K562 (cell line): ENCODE measurements around the gene UBL5. TPM values are rescaled to one million over a fixed set of nuclear protein-coding genes. Genes with fewer than 3 reads are reported as not detected.

Source experiments
- CBFB ChIP-seq: sonication (generic); formaldehyde crosslinking; IDR thresholded peaks from 2 replicates; pipeline ENCODE4 v1.4.0; 2020; ENCODE audit warnings: mild to moderate bottlenecking, missing genetic modification reagents
- E2F4 ChIP-seq: sonication (generic); formaldehyde crosslinking; IDR thresholded peaks from 2 replicates; pipeline ENCODE4 v1.8.0; 2022; ENCODE audit warnings: mild to moderate bottlenecking, low read depth, missing genetic modification reagents
- ELF1 ChIP-seq: fragments of 200-800 bp; sonication (Bioruptor generic); IDR thresholded peaks from 2 replicates; pipeline ENCODE4 v1.6.1; 2016; ENCODE audit warnings: missing genetic modification characterization, missing compliant biosample characterization
- ELK3 ChIP-seq: fragments of 450-650 bp; formaldehyde crosslinking; IDR thresholded peaks from 2 replicates; pipeline ENCODE4 v1.4.0; 2020; ENCODE audit warnings: mild to moderate bottlenecking
- FIP1L1 ChIP-seq: fragments of 200-400 bp; formaldehyde crosslinking; IDR thresholded peaks from 2 replicates; pipeline ENCODE4 v1.6.1; 2018; ENCODE audit warnings: mild to moderate bottlenecking, low read depth, low read length; ENCODE audit not compliant: poor library complexity, severe bottlenecking
- FOXJ2 ChIP-seq: fragments of 200-800 bp; sonication (Bioruptor generic); IDR thresholded peaks from 2 replicates; pipeline ENCODE4 v1.6.1; 2016; ENCODE audit warnings: missing genetic modification characterization, missing compliant biosample characterization
- GABPB1 ChIP-seq: sonication (generic); formaldehyde crosslinking; IDR thresholded peaks from 2 replicates; pipeline ENCODE4 v1.8.0; 2022; ENCODE audit warnings: mild to moderate bottlenecking, missing genetic modification reagents
- HDAC2 ChIP-seq: fragments of 450-650 bp; IDR thresholded peaks from 2 replicates; pipeline ENCODE4 v1.6.1; 2016; ENCODE audit warnings: mild to moderate bottlenecking
- JUNB ChIP-seq: fragments of 450-650 bp; formaldehyde crosslinking; conservative IDR thresholded peaks from 2 replicates; pipeline ENCODE4 v1.4.0; 2020; ENCODE audit warnings: mild to moderate bottlenecking
- JUND ChIP-seq, 2 experiments: IDR thresholded peaks; 2 replicates in 1 of 2; 3 replicates in 1 of 2; pipeline ENCODE4 v1.6.1; 2011; ENCODE audit warnings: borderline replicate concordance in 2 of 2, low read depth in 2 of 2, low read length in 2 of 2, improper control_type of control experiment in 1 of 2, missing biosample characterization in 1 of 2, missing genetic modification characterization in 1 of 2, missing genetic modification reagents in 1 of 2
- PHB ChIP-seq: fragments of 250-450 bp; sonication (Bioruptor Pico); IDR thresholded peaks from 2 replicates; pipeline ENCODE4 v1.5.0; 2021
- PHB2 ChIP-seq: fragments of 450-650 bp; IDR thresholded peaks from 2 replicates; pipeline ENCODE4 v1.6.1; 2017; ENCODE audit warnings: low read depth
- POLR2A ChIP-seq: fragments of 450-650 bp; conservative IDR thresholded peaks from 2 replicates; pipeline ENCODE4 v1.6.1; 2016
- SREBF1 ChIP-seq: fragments of 150-350 bp; IDR thresholded peaks from 2 replicates; pipeline ENCODE4 v1.6.1; 2014; ENCODE audit warnings: antibody characterized with exemption, low read depth, low read length, borderline replicate concordance
- SRSF3 ChIP-seq: fragments of 200-400 bp; formaldehyde crosslinking; IDR thresholded peaks from 2 replicates; pipeline ENCODE4 v1.6.1; 2016; ENCODE audit warnings: mild to moderate bottlenecking, low read length, moderate library complexity; ENCODE audit not compliant: insufficient read depth
- TGIF2 ChIP-seq: sonication (generic); formaldehyde crosslinking; IDR thresholded peaks from 2 replicates; pipeline ENCODE4 v1.8.1; 2022; ENCODE audit warnings: mild to moderate bottlenecking, missing genetic modification reagents, moderate library complexity
- THRAP3 ChIP-seq: fragments of 450-650 bp; IDR thresholded peaks from 2 replicates; pipeline ENCODE4 v1.6.1; 2016; ENCODE audit warnings: mild to moderate bottlenecking, inconsistent platforms, borderline replicate concordance
- U2AF1 ChIP-seq: fragments of 200-400 bp; formaldehyde crosslinking; optimal IDR thresholded peaks from 2 replicates; pipeline ENCODE3; 2017; ENCODE audit warnings: mild to moderate bottlenecking, low read depth, low read length, moderate library complexity
- ZBTB43 ChIP-seq: sonication (generic); formaldehyde crosslinking; IDR thresholded peaks from 2 replicates; pipeline ENCODE4 v1.8.0; 2023; ENCODE audit warnings: mild to moderate bottlenecking, missing genetic modification reagents
- ZNF197 ChIP-seq: fragments of 200-800 bp; sonication (Bioruptor generic); IDR thresholded peaks from 2 replicates; pipeline ENCODE4 v1.6.1; 2016; ENCODE audit warnings: low read depth, missing genetic modification characterization, missing compliant biosample characterization
- ZNF561 ChIP-seq: fragments of 450-650 bp; formaldehyde crosslinking; conservative IDR thresholded peaks from 2 replicates; pipeline ENCODE4 v1.4.0; 2020; ENCODE audit warnings: mild to moderate bottlenecking, moderate library complexity
- ZNF592 ChIP-seq: fragments of 450-650 bp; IDR thresholded peaks from 2 replicates; pipeline ENCODE4 v1.6.1; 2017; ENCODE audit warnings: antibody characterized with exemption, mild to moderate bottlenecking
- ZNF717 ChIP-seq: fragments of 250-450 bp; sonication (Bioruptor Pico); IDR thresholded peaks from 2 replicates; pipeline ENCODE4 v1.5.0; 2021
- ZNF75A ChIP-seq: fragments of 450-650 bp; formaldehyde crosslinking; IDR thresholded peaks from 2 replicates; pipeline ENCODE4 v1.4.0; 2020; ENCODE audit warnings: mild to moderate bottlenecking
- polyA plus RNA-seq, 8 experiments: library from polyadenylated mRNA; depleted of rRNA in 4 of 8; stranded (reverse) in 5 of 8; unstranded in 3 of 8; fragments of >200 nt; fragmentation: Nextera tagmentation in 2 of 8; fragmentation: Illumina TruSeq in 1 of 8; extraction: Ambion mirVana in 2 of 8; extraction: Trizol in 1 of 8; gene quantifications; 2 replicates each; pipeline versions ENCODE4 v1.2.1 to v1.2.3, GENCODE V29; 2011 to 2014; ENCODE audit warnings: inconsistent platforms in 1 of 8, missing spikeins in 1 of 8
- total RNA-seq, 7 experiments: library from RNA; depleted of rRNA in 6 of 7; stranded (reverse); fragments of >200 nt in 6 of 7; fragmentation: Illumina TruSeq in 2 of 7; extraction: Trizol in 2 of 7; gene quantifications; 2 replicates each; pipeline versions ENCODE4 v1.2.1 to v1.2.3, GENCODE V29; 2011 to 2021; ENCODE audit warnings: low replicate concordance in 1 of 7

UBL5 gene
- total and polyA plus RNA-seq, 9 of the 15 experiments (the other 6 are each of a cell fraction or from before 2014, with no cell fraction given), result 410 to 1,266 (median 613) TPM

GRCh38 chr19:9819596-9819909, 8.2 kb upstream of the UBL5 start (continued):
- TF ChIP-seq ZBTB43 (CRISPR knock-in tag) (no peak), ZNF197 (no peak), ZNF717 (CRISPR knock-in tag) (no peak), SRSF3 (no peak), POLR2A (no peak), CBFB (no peak), TGIF2 (CRISPR knock-in tag) (no peak), U2AF1 (no peak), SREBF1 (no peak), ZNF561 (CRISPR knock-in tag) (no peak), PHB (CRISPR knock-in tag) (no peak), ZNF75A (CRISPR knock-in tag) (no peak), GABPB1 (CRISPR knock-in tag) (no peak), HDAC2 (peak; percentile 79), ZNF592 (no peak), JUND (IDR thresholded peaks at IDR 0.05; ENCODE audit: borderline replicate concordance, low read depth, low read length) (0 out of 2 replicates have a peak, but pooled peaks have one; percentile 22), JUND (tag; IDR thresholded peaks at IDR 0.05; ENCODE audit: borderline replicate concordance, low read depth, low read length) (no peak), ELK3 (no peak), JUNB (CRISPR knock-in tag) (no peak), THRAP3 (no peak), E2F4 (CRISPR knock-in tag) (no peak), FOXJ2 (tag) (no peak), ELF1 (tag) (no peak), PHB2 (no peak), FIP1L1 (no peak)
